GM19395 (cell line): ENCODE data around the gene FBXW10B.
"Not testable (repeated sequence)": the region's sequence is repeated elsewhere in the genome, so short reads cannot be mapped to it uniquely, and the experiment has no call there.

Source experiments
- ATAC-seq: cut with Tn5 transposase; IDR thresholded peaks from one replicate; pipeline ENCODE4 v1.9.1; 2021; ENCODE audit warnings: mild to moderate bottlenecking, moderate library complexity; ENCODE audit not compliant: unreplicated experiment

Gene FBXW10B

DNA sequence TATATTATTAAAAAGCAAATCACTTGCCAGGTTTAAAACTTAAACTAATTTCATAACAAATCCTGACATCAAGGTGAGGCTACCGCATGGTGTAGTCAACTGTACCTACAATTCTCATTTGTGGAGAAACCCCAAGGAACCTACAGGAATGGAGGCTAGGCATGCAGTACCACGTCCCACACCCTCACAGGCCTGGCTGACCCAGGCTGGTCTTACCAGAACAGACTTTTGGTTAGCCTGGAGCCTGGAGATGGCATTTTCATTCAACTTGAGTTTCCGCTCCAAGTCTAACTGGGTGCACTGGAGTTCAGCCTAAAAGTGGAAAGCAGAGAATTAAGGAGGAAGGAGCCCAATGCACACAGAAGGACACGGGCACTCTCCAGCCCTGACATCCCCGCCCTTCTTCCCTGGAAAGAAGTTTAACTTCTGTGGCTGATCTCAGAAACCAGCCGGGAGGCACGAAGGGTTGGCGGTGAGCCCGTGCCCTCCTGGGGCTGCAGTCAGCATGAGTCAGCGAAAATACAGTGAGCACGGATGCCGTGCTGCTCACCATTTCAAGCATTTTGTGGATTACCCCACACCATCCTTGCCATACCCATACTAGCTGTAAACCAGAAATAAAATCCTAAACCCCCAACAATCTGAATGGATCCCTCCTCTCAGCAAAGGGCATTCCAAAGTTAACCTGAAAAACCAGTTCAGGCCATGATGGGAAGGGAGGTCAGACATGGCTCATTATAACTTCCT is 23.2 kb upstream of the FBXW10B start:
- ATAC-seq: not testable (repeated sequence)

DNA sequence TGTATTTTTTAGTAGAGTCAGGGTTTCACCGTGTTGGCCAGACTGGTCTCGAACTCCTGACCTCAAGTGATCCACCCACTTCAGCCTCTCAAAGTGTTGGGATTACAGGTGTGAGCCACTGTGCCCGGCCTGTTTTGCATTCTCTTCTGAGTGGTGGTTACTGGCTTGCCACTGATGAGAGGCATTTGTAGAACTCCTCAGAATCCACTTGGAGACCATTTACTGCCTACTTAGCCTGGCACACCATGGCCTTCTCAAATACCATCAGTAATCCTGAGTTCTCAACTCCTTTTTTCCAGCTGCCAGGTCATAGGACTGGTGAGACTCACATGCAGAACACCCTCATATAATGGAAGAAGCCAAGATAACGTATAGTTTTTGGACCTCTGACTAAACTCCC is 22.5 kb upstream of the FBXW10B start:
- not testable (repeated sequence) for ATAC-seq

DNA sequence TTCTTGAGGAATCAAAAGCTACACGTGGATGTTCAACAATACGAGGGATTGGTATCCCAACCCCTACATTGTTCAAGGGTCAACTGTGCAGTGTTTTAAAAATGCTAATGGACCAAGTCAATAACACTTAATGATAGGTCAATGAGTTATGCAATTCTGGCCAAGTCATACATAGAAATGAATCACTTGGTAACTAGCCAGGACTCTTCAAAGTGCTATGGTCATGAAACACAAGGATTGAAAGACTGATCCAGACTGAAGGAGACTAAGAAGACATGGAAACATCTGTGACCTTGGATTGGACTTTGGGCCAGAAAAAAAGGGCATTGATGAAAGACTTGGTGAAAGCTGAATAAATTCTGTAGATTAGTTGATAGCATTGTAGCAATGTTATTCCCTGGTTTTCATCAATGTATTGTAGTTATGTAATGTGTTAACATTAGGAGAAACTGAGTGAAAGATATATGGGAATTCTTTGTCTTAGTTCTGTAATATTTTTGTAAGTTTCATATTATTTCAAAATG is 11.5 kb upstream of the FBXW10B start:
- not testable (repeated sequence) for ATAC-seq

GRCh38 chr17:15629991-15630390 is 10.5 kb upstream of the FBXW10B start:
- ATAC-seq: not testable (repeated sequence)

DNA sequence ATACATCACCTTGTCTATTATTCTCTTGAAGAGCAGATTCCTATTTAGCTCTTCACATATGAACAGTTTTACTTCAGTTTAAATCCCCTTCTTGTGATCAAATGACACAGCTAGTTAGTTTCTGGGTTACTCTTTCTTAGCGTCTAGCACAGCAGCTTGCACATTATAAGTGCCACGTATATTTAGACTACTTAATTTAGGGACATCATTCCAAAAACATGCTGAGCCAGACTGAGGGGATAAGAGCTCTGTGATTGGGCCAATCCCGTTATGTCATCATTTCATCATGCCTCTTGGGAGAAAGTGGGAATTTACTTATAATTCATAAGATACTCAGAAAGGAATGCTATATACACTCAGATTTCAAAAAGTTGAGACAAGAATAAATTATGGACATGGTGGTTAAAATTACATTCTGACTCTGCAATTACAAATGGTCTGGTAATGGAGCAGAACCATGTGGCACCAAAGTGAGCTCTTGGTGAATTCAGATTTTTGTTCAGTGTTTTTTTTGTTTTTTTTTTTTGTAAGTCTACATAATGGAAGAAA is 4.2 kb upstream of the FBXW10B start:
- not testable (repeated sequence) for ATAC-seq

DNA sequence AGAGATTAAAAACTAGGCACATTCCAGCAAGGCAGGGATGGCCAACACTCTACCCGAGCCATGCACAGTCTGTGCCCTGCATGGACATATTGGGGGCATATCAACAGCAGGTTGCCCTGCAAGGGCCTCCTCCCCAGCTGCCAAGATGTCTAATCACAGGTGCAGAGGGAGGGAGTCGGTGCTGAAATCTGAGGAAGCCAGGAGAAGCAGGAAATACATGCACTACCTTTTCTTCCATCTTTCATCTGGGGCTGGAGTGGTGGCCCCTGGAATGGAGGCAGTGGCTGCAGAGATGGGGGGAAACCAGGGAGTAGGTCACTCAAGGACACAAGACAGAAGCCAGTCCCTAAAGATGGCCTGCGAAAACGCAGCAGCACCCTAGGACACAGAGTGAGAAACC is 3.8 kb upstream of the FBXW10B start:
- ATAC-seq: not testable (repeated sequence)

- ATAC-seq: not testable (repeated sequence)
These were observed 2.6 kb upstream of the FBXW10B start for GRCh38 chr17:15622124-15622523.

- not testable (repeated sequence) for ATAC-seq
These were observed 2.7 kb downstream of the FBXW10B start for GRCh38 chr17:15616828-15617227.

DNA sequence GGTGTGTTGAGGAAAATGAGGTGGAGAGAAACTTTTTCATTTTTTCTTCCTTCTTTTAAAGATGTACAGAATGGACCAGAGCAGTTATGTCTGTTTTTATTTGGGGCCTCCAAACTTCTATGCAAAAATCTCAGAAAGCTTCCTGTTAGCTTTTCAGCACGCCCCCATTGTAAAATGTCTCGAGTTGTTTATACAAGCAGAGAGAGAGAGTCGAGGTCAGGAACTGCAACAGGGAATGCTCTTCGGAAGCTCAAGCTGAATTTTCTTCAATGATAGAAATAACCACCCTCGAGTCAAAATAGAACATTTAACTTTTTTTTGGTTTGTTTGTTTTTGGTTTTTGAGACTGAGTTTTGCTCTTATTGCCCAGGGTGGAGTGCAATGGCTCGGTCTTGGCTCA is 3.7 kb downstream of the FBXW10B start:
- not testable (repeated sequence) for ATAC-seq

DNA sequence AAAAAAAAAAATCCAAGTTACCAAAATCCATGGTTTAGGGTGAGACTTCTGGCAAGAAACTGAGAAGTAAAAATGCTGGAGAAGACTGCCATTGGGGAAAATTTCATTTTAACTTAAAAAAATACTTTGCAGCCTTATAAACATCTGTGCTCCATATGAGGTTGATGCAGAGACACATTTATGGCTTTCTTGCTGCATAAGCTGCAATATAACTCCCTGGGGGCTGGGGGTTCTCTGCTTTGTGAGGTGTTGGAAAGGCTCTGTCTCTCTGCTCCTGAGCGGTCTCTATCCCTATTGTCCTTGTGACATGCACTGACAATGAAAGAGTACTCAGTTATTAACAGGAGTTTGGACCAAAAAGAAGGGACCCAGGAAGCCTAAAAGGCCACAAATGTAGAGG is 6.4 kb downstream of the FBXW10B start:
- ATAC-seq: not testable (repeated sequence)

GRCh38 chr17:15592960-15593359 is 26.5 kb downstream of the FBXW10B start:
- ATAC-seq: not testable (repeated sequence)

DNA sequence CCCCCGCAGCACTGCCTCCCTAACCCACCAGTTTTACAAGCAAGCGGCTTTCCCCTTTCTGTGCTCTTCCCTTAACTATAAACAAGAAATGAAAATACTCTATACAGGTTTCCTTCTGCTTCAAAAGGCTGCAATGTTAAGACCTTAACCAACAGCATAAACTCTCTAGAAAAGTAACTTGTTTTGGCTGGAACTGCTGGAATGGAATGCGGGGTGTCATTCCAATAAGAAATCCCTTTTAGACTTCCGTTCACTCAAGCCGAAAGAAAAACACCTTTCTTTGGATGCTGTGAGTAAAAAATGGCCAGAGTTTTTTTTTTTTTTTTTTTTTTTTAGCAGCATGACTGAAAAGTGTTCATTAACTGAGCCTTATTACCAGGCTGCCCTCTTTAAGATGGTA is 27.5 kb downstream of the FBXW10B start:
- not testable (repeated sequence) for ATAC-seq

DNA sequence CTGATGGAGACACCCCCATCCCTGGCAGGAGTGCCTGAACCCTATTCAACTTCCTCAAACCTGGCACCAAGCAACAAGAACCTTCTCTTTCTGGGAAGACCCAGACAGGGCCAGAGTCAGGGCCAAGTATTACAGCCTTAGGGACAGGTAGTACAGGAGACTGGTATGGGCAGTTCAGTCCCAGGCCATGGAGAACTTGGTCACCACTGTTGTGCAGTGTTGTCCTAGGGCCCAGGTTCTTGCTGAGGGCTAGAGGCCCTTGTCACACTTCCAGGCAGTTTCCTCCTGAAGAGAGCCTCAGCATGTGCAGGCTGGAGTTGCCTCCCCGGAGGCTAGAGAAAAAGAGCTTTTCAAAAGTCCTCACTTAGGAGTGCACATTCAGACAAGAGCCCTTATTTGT is 28.7 kb downstream of the FBXW10B start:
- ATAC-seq: not testable (repeated sequence)

- ATAC-seq: peak; percentile 61
These were observed 29.7 kb downstream of the FBXW10B start for GRCh38 chr17:15589544-15590536.

GRCh38 chr17:15588017-15588416 is 31.5 kb downstream of the FBXW10B start:
- not testable (repeated sequence) for ATAC-seq

DNA sequence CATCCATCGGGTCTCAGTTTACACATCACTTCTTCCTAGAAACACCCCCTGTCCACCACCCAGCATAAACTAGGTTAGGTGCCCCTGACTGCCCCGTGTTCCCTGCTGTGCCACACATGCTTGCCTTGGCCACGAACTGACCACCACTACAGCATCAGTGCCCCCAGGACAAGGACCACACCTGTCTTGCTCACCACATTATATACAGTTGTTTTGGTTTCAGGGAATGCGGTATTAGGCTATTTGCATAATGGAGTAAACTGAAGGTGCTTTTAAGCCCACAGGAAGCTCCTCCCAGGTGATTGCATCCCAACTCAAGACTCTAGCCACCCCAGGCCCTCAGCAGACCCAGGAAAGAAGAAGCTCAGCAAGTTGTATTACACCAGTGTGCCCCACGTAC is 36.2 kb downstream of the FBXW10B start:
- ATAC-seq: not testable (repeated sequence)

DNA sequence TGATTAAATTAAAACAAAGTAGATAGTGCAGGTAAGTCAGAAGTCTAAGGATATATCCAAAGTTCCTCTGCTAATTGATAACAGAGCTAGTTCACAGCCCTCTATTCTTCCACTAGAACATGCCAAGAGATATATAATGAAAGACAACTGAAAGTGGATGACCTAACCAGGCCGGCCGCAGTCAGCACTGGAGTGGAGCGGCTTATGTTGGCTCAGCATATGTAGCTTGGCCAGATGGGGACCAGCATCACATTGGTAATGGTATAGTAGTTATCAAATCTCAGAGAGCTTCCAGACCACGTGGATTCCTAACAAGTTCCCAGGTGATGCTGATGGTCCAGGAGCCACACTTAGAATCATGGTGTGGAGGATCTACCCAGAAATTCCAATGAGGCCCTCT is 38.0 kb downstream of the FBXW10B start:
- not testable (repeated sequence) for ATAC-seq

- ATAC-seq: not testable (repeated sequence)
These were observed 42.7 kb downstream of the FBXW10B start for GRCh38 chr17:15576848-15577247.

DNA sequence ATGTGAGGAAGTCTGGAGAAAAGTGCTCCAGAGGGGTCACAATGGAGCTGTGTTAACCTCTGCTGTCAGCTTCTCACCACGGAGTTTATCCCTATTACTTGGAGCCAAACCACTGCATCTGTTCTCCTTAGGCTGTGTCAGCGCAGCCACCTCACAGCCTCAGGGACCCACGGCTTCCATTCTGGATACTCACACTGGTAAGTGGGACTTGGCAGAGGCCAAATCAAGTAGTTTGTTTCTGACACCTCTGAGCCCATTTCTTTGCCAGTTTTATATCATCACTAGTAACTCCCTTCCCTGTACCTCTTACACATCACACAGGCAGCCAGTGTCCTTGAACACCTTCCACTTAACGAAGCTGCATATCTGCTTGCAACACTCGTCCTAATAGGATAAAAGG is 44.8 kb downstream of the FBXW10B start:
- ATAC-seq: not testable (repeated sequence)

DNA sequence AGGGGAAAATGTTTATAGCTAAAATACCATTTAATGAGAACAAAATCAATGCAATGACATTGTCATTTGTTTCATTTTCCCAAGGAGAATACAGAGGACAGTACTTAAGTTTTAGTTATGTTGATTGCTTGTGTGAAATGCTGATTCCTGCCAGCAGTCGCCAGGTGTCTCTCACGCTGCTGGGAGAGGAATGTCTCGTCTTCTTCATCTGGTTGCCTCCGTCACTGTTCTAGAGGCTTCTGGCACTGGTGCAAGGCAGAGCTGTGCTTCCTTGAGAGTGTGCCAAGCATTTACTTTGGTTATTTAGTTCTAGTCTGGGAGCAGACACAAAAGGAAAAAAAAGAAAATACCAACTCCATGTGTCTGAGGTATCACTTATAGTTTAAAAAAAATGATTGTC is 45.6 kb downstream of the FBXW10B start:
- not testable (repeated sequence) for ATAC-seq
